Measurements from ENCODE around the gene JAG1. TPM values are rescaled to one million over a fixed set of nuclear protein-coding genes. Genes with fewer than 3 reads are reported as not detected.

JAG1 gene
- total RNA-seq, 2 donors from 2014 or later: 46.5 to 72.3 TPM

DNA sequence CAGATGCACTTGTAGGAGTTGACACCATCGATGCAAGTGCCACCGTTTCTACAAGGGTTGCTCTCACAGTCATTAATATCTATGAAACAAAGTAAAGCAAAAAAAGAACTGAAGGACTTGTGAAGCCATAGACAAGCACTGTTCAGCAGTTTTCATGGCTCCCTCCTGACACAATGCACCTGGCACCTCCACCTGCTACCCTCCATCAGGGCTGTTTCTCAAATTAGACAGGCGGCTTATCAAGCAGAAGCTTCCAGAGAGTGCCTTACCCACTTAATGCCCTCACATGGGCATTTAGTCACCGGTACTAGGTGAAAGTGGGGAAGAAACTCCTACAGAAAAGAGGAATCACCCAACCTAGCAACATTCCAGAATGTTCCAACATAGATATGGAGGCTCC, 27.8 kb downstream of the JAG1 start:
- no peak overlapping the region for H3K4me3 ChIP-seq
- H3K36me3 ChIP-seq: peaks cover 26 to 60% of the 10 kb centered on the region in 2 donors
- 85% methylated on average over 4 of the region's 4 CpGs for WGBS
- H3K27ac ChIP-seq: no peak overlapping the region
- intact Hi-C loops (cut with DNase I): no loop called here
- no peaks in the 10 kb centered on the region for H3K27me3 ChIP-seq (replicated peaks; ENCODE audit: insufficient read depth)
- DNase-seq (ENCODE audit: low spot score): no peak
- H3K9me3 ChIP-seq: no peaks in the 10 kb centered on the region
- TF ChIP-seq, protein P1, sequence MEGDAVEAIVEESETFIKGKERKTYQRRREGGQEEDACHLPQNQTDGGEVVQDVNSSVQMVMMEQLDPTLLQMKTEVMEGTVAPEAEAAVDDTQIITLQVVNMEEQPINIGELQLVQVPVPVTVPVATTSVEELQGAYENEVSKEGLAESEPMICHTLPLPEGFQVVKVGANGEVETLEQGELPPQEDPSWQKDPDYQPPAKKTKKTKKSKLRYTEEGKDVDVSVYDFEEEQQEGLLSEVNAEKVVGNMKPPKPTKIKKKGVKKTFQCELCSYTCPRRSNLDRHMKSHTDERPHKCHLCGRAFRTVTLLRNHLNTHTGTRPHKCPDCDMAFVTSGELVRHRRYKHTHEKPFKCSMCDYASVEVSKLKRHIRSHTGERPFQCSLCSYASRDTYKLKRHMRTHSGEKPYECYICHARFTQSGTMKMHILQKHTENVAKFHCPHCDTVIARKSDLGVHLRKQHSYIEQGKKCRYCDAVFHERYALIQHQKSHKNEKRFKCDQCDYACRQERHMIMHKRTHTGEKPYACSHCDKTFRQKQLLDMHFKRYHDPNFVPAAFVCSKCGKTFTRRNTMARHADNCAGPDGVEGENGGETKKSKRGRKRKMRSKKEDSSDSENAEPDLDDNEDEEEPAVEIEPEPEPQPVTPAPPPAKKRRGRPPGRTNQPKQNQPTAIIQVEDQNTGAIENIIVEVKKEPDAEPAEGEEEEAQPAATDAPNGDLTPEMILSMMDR (IDR thresholded peaks at IDR 0.05): no peak
- TF ChIP-seq POLR2AphosphoS5 (IDR thresholded peaks at IDR 0.05): no peak
- no peak for TF ChIP-seq POLR2A (IDR thresholded peaks at IDR 0.05)
- H3K4me1 ChIP-seq (replicated peaks): no peaks in the 10 kb centered on the region

DNA sequence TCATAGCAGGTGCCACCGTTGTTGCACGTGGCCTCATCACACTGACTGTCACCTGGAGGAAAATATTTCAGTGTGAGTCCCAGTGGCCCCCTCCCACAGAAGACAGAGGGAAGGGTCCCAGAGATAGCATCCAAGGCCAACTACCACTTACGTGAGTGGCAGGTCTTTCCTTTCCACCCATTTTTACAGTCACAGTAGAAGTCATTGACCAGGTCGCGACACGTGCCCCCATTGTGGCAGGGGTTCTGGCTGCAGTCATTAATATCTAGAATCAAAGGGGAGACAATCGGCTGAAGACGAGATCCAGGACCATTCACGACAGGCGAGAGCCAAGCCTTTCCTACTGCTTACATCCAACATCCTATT, 28.6 kb downstream of the JAG1 start:
- Histone ChIP-seq H3K9me3 (no peaks in the 10 kb centered on the region), H3K4me3 (no peak overlapping the region), H3K4me1 (replicated peaks) (no peaks in the 10 kb centered on the region), H3K36me3 (peaks cover 24 to 63% of the 10 kb centered on the region in 2 donors), H3K27me3 (replicated peaks; ENCODE audit: insufficient read depth) (no peaks in the 10 kb centered on the region), H3K27ac (no peak overlapping the region)
- DNase-seq (ENCODE audit: low spot score): no peak
- intact Hi-C loops (cut with DNase I): no loop called here
- WGBS: 77% methylated on average over 10 of the region's 10 CpGs
- TF ChIP-seq POLR2AphosphoS5 (IDR thresholded peaks at IDR 0.05): no peak
- TF ChIP-seq, protein P1 (IDR thresholded peaks at IDR 0.05): no peak
- no peak for TF ChIP-seq POLR2A (IDR thresholded peaks at IDR 0.05)

DNA sequence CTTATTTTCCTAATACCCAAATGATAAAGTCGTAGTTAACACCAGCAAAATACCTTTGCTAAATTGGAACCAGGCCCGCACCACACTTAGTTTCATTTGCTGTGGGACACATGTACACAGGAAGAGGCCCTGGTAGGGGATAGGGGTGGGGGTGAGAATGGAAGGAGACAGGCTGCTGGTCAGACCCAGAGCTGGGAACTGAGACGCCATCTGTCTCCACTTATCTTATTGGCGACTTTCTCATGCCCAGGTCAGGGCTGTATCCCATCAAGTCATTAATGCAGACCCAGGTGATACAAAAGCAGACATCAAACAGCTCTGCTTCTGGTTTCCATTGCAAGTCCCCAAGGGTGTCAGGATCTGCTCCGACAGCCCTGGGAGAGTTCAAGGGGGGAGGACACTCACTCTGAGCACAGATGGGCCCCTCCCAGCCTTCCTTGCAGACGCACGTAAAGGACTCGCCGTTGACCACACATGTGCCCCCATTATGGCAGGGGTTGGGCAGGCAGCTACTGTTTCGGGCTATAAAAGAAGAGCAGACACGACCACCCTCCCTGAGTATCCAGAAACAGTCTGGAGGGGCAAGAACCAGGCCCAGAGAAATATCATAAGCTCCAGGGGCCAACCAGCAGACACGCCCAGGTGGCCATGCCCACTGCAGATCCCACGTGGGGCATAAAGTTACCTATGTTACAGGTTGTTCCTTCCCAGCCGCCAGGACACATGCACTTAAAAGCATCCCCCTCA, 29.2 kb downstream of the JAG1 start:
- H3K27ac ChIP-seq: peak overlapping the region; percentile 18 to 37

DNA sequence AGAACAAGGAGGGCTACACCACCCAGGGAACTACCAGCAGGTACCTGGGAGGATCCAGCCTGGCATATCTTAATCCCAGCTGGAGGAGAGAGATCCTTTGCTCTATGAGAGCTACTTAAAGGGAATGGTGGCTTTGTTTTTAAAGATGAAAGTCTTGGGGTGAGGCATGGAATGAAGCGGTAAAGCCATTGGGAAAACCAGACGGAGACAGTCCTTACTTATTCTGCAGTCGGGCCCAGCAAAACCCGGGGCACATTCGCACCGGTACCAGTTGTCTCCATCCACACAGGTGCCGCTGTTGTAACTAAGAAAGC, 30.3 kb downstream of the JAG1 start:
- peaks cover 21 to 68% of the 10 kb centered on the region in 2 donors for H3K36me3 ChIP-seq
- H3K27me3 ChIP-seq (replicated peaks; ENCODE audit: insufficient read depth): no peaks in the 10 kb centered on the region
- H3K27ac ChIP-seq: peak overlapping the region in 1 of 2 donors; percentile 18
- TF ChIP-seq POLR2AphosphoS5 (IDR thresholded peaks at IDR 0.05) (no peak), POLR2A (IDR thresholded peaks at IDR 0.05) (no peak)
- TF ChIP-seq, protein P1 (IDR thresholded peaks at IDR 0.05): no peak
- H3K4me3 ChIP-seq: no peak overlapping the region
- 94% methylated on average over 7 of the region's 7 CpGs for WGBS
- no peak for DNase-seq (ENCODE audit: low spot score)
- no peaks in the 10 kb centered on the region for H3K4me1 ChIP-seq (replicated peaks)
- no peaks in the 10 kb centered on the region for H3K9me3 ChIP-seq
- intact Hi-C loops (cut with DNase I): no loop called here

More for the DNA sequence above, 29.2 kb downstream of the JAG1 start:
- intact Hi-C loops (cut with DNase I): no loop called here
- Histone ChIP-seq H3K27me3 (replicated peaks; ENCODE audit: insufficient read depth) (no peaks in the 10 kb centered on the region), H3K36me3 (peaks cover 23 to 68% of the 10 kb centered on the region in 2 donors), H3K4me3 (no peak overlapping the region), H3K4me1 (replicated peaks) (no peaks in the 10 kb centered on the region), H3K9me3 (no peaks in the 10 kb centered on the region)
- DNase-seq (ENCODE audit: low spot score): no peak
- 68% methylated on average over 14 of the region's 14 CpGs for WGBS
- TF ChIP-seq, protein P1 (IDR thresholded peaks at IDR 0.05): no peak
- TF ChIP-seq POLR2AphosphoS5 (IDR thresholded peaks at IDR 0.05): no peak
- no peak for TF ChIP-seq POLR2A (IDR thresholded peaks at IDR 0.05)

All from prostate gland (tissue), 2 donors.